HepG2 (cell line): ENCODE measurements around the gene WNK4. TPM values are rescaled to one million over a fixed set of nuclear protein-coding genes. Genes with fewer than 3 reads are reported as not detected.

Source experiments
- ELF1 ChIP-seq: sonication (generic); formaldehyde crosslinking; IDR thresholded peaks from 2 replicates; pipeline ENCODE4 v1.4.0; 2020; ENCODE audit warnings: missing genetic modification reagents
- FOXC1 ChIP-seq: sonication (generic); formaldehyde crosslinking; IDR thresholded peaks from 2 replicates; pipeline ENCODE4 v1.8.0; 2022; ENCODE audit warnings: mild to moderate bottlenecking, missing genetic modification reagents, borderline replicate concordance
- FOXK1 ChIP-seq: sonication (generic); formaldehyde crosslinking; IDR thresholded peaks from 2 replicates; pipeline ENCODE4 v1.4.0; 2020; ENCODE audit warnings: low read depth, missing genetic modification reagents, borderline replicate concordance
- FOXO1 ChIP-seq: sonication (generic); formaldehyde crosslinking; IDR thresholded peaks from 2 replicates; pipeline ENCODE4 v1.4.0; 2020; ENCODE audit warnings: missing genetic modification reagents
- GABPB1 ChIP-seq: IDR thresholded peaks from 2 replicates; pipeline ENCODE4 v1.6.1; 2016; ENCODE audit warnings: mild to moderate bottlenecking, missing genetic modification reagents, moderate library complexity, missing compliant biosample characterization
- GATA4 ChIP-seq: sonication (generic); IDR thresholded peaks from 2 replicates; pipeline ENCODE4 v1.6.1; 2016; ENCODE audit warnings: antibody characterized with exemption, low read depth, borderline replicate concordance
- GTF2F1 ChIP-seq: fragments of 150-350 bp; IDR thresholded peaks from 2 replicates; pipeline ENCODE4 v1.6.1; 2014; ENCODE audit warnings: low read length
- IKZF1 ChIP-seq: fragments of 450-650 bp; IDR thresholded peaks from 2 replicates; pipeline ENCODE4 v1.7.1; 2016
- ISX ChIP-seq: sonication (generic); formaldehyde crosslinking; conservative IDR thresholded peaks from 2 replicates; pipeline ENCODE4 v1.5.0; 2020; ENCODE audit warnings: missing genetic modification reagents
- JARID2 ChIP-seq: sonication (generic); formaldehyde crosslinking; IDR thresholded peaks from 2 replicates; pipeline ENCODE4 v1.8.1; 2023; ENCODE audit warnings: missing genetic modification reagents, inconsistent platforms; ENCODE audit not compliant: insufficient replicate concordance
- MATR3 ChIP-seq: sonication (generic); formaldehyde crosslinking; IDR thresholded peaks from 2 replicates; pipeline ENCODE4 v1.4.0; 2020; ENCODE audit warnings: missing genetic modification reagents
- MYC ChIP-seq: sonication (generic); formaldehyde crosslinking; IDR thresholded peaks from 2 replicates; pipeline ENCODE4 v1.9.0; 2021; ENCODE audit warnings: missing genetic modification reagents, borderline replicate concordance
- NFATC3 ChIP-seq: sonication (generic); formaldehyde crosslinking; IDR thresholded peaks from 2 replicates; pipeline ENCODE4 v1.5.1; 2020; ENCODE audit warnings: mild to moderate bottlenecking, missing genetic modification reagents
- NPAS2 ChIP-seq: sonication (generic); formaldehyde crosslinking; IDR thresholded peaks from 2 replicates; pipeline ENCODE4 v1.8.0; 2022; ENCODE audit warnings: mild to moderate bottlenecking, missing genetic modification reagents, borderline replicate concordance
- PHF5A ChIP-seq: IDR thresholded peaks from one replicate; pipeline ENCODE4 v1.6.1; 2018; ENCODE audit warnings: low read depth, missing genetic modification reagents; ENCODE audit not compliant: unreplicated experiment
- PLRG1 ChIP-seq: fragments of 450-650 bp; conservative IDR thresholded peaks from 2 replicates; pipeline ENCODE4 v1.6.1; 2016
- REPIN1 ChIP-seq: sonication (generic); formaldehyde crosslinking; IDR thresholded peaks from 2 replicates; pipeline ENCODE4 v1.8.0; 2022; ENCODE audit warnings: missing genetic modification reagents, low read depth, mild to moderate bottlenecking, borderline replicate concordance
- SMYD3 ChIP-seq: sonication (generic); formaldehyde crosslinking; IDR thresholded peaks from 2 replicates; pipeline ENCODE4 v1.8.1; 2023; ENCODE audit warnings: mild to moderate bottlenecking, missing genetic modification reagents
- TBX2 ChIP-seq: sonication (generic); formaldehyde crosslinking; IDR thresholded peaks from 2 replicates; pipeline ENCODE4 v1.5.0; 2020; ENCODE audit warnings: missing genetic modification reagents, mild to moderate bottlenecking, borderline replicate concordance
- TCF7L2 ChIP-seq: IDR thresholded peaks from 2 replicates; pipeline ENCODE4 v1.6.1; 2011; ENCODE audit warnings: mild to moderate bottlenecking, low read depth, low read length, moderate library complexity
- TEF ChIP-seq: sonication (generic); formaldehyde crosslinking; IDR thresholded peaks from 2 replicates; pipeline ENCODE4 v1.5.0; 2020; ENCODE audit warnings: missing genetic modification reagents
- THYN1 ChIP-seq: sonication (generic); formaldehyde crosslinking; IDR thresholded peaks from 2 replicates; pipeline ENCODE4 v1.8.1; 2023; ENCODE audit warnings: low read depth, mild to moderate bottlenecking, moderate library complexity, missing genetic modification reagents, borderline replicate concordance
- XBP1 ChIP-seq: sonication (generic); formaldehyde crosslinking; IDR thresholded peaks from 2 replicates; pipeline ENCODE4 v1.5.0; 2020; ENCODE audit warnings: missing genetic modification reagents
- ZBTB14 ChIP-seq: sonication (generic); formaldehyde crosslinking; IDR thresholded peaks from 2 replicates; pipeline ENCODE4 v1.4.0; 2020; ENCODE audit warnings: missing genetic modification reagents
- ZFAT ChIP-seq: sonication (generic); formaldehyde crosslinking; conservative IDR thresholded peaks from 2 replicates; pipeline ENCODE4 v1.8.1; 2023; ENCODE audit warnings: missing genetic modification reagents, inconsistent platforms
- ZNF275 ChIP-seq: sonication (generic); formaldehyde crosslinking; IDR thresholded peaks from 2 replicates; pipeline ENCODE4 v1.8.0; 2022; ENCODE audit warnings: missing genetic modification reagents, mild to moderate bottlenecking, inconsistent platforms, borderline replicate concordance
- ZNF350 ChIP-seq: sonication (generic); formaldehyde crosslinking; IDR thresholded peaks from 2 replicates; pipeline ENCODE4 v1.4.0; 2020; ENCODE audit warnings: mild to moderate bottlenecking, low read depth, missing genetic modification reagents, borderline replicate concordance
- ZNF83 ChIP-seq: sonication (generic); formaldehyde crosslinking; IDR thresholded peaks from 2 replicates; pipeline ENCODE4 v1.4.0; 2020; ENCODE audit warnings: missing genetic modification reagents, mild to moderate bottlenecking, borderline replicate concordance
- polyA plus RNA-seq, 8 experiments: library from polyadenylated mRNA; depleted of rRNA in 3 of 8; stranded (reverse) in 7 of 8; unstranded in 1 of 8; fragments of >200 nt; fragmentation: Illumina TruSeq in 4 of 8; extraction: Trizol in 4 of 8; gene quantifications; 2 replicates each; pipeline versions ENCODE4 v1.2.1 to v1.2.3, GENCODE V29; 2011 to 2016; ENCODE audit warnings: low read depth in 4 of 8, missing spikeins in 1 of 8, mixed read lengths in 1 of 8; ENCODE audit not compliant: insufficient read depth in 1 of 8
- total RNA-seq, 5 experiments: library from RNA; depleted of rRNA; stranded (reverse); fragments of >200 nt; fragmentation: Illumina TruSeq; extraction: Trizol; gene quantifications; 2 replicates each; pipeline ENCODE4 v1.2.3, GENCODE V29; 2016; ENCODE audit warnings: low read depth in 1 of 5

WNK4 gene
- total and polyA plus RNA-seq, 2 of the 13 experiments (the other 11 are each of a cell fraction or from before 2014, with no cell fraction given) = 2.7 to 13.7 TPM

GRCh38 chr17:42779936-42780850, at the start of gene WNK4 (continued):
- TF ChIP-seq GATA4 = peak; percentile 46; the same call in 1 of the 2 replicates
- TF ChIP-seq JARID2 = no peak
- TF ChIP-seq THYN1 (CRISPR knock-in tag) = no peak
- TF ChIP-seq ZNF350 = peak; percentile 74
- no peak for TF ChIP-seq ZFAT (CRISPR knock-in tag)
- peak; percentile 68; the same call in 1 of the 2 replicates for TF ChIP-seq FOXC1
- no peak for TF ChIP-seq ISX (CRISPR knock-in tag)
- peak; percentile 11; the same call in 1 of the 2 replicates for TF ChIP-seq MYC (CRISPR knock-in tag)
- TF ChIP-seq REPIN1 (CRISPR knock-in tag) = peak; percentile 91; the same call in 1 of the 2 replicates
- no peak for TF ChIP-seq TCF7L2
- TF ChIP-seq ELF1 (CRISPR knock-in tag) = peak; percentile 72
- no peak for TF ChIP-seq PLRG1
- peak; percentile 38; the same call in 1 of the 2 replicates for TF ChIP-seq ZBTB14 (CRISPR knock-in tag)
- peak; percentile 83; the same call in 1 of the 2 replicates for TF ChIP-seq TBX2 (CRISPR knock-in tag)
- peak; percentile 65; the same call in 1 of the 2 replicates for TF ChIP-seq SMYD3 (CRISPR knock-in tag)
- TF ChIP-seq ZNF275 (CRISPR knock-in tag) = no peak; the same call in 1 of the 2 replicates
- TF ChIP-seq PHF5A (CRISPR knock-in tag) = peak; percentile 89
- no peak for TF ChIP-seq NFATC3
- no peak for TF ChIP-seq XBP1 (CRISPR knock-in tag)
- no peak for TF ChIP-seq GTF2F1
- TF ChIP-seq MATR3 (CRISPR knock-in tag) = no peak
- TF ChIP-seq GABPB1 (CRISPR knock-in tag) = peak; percentile 75
- peak; percentile 77 for TF ChIP-seq FOXK1 (CRISPR knock-in tag)
- TF ChIP-seq ZNF83 (CRISPR knock-in tag) = peak; percentile 17
- TF ChIP-seq TEF (CRISPR knock-in tag) = peak; percentile 55; the same call in 1 of the 2 replicates
- TF ChIP-seq NPAS2 (CRISPR knock-in tag) = 0 out of 2 replicates have a peak, but pooled peaks have one; percentile 54
- no peak for TF ChIP-seq IKZF1
- peak; percentile 92 for TF ChIP-seq FOXO1 (CRISPR knock-in tag)
